GM12878 (cell line): ENCODE measurements around the gene SLC52A3.

ENCODE experiments used
- CREM ChIP-seq: IDR thresholded peaks from 2 replicates; pipeline ENCODE4 v1.6.1; 2014; ENCODE audit warnings: antibody characterized with exemption, low read depth
- EGR1 ChIP-seq, 2 experiments: IDR thresholded peaks; 1 replicate in 1 of 2; 2 replicates in 1 of 2; pipeline ENCODE4 v1.6.1; 2011 to 2012; ENCODE audit warnings: low read depth in 2 of 2, low read length in 2 of 2, borderline replicate concordance in 1 of 2, mild to moderate bottlenecking in 1 of 2, moderate library complexity in 1 of 2
- EP300 ChIP-seq, 2 experiments: fragments of 150-350 bp in 1 of 2; IDR thresholded peaks; 2 replicates each; pipeline ENCODE4 v1.6.1; 2011 to 2012; ENCODE audit warnings: low read depth in 2 of 2, low read length in 2 of 2, borderline replicate concordance in 1 of 2, improper control_type of control experiment in 1 of 2, inconsistent platforms in 1 of 2; ENCODE audit not compliant: control insufficient read depth in 1 of 2
- GABPA ChIP-seq: IDR thresholded peaks from 2 replicates; pipeline ENCODE4 v1.6.1; 2014; ENCODE audit warnings: antibody characterized with exemption, low read depth, mild to moderate bottlenecking, inconsistent platforms
- JUND ChIP-seq: IDR thresholded peaks from 2 replicates; pipeline ENCODE4 v1.6.1; 2012; ENCODE audit warnings: low read depth, mild to moderate bottlenecking, low read length, improper control_type of control experiment, moderate library complexity
- POLR2A ChIP-seq: IDR thresholded peaks from 2 replicates; pipeline ENCODE4 v1.6.1; 2011; ENCODE audit warnings: low read depth, mild to moderate bottlenecking, low read length
- RAD21 ChIP-seq: IDR thresholded peaks from 2 replicates; pipeline ENCODE4 v1.6.1; 2011; ENCODE audit warnings: mild to moderate bottlenecking, low read depth, low read length, moderate library complexity; ENCODE audit not compliant: insufficient read depth
- SREBF1 ChIP-seq: IDR thresholded peaks from 2 replicates; pipeline ENCODE4 v1.6.1; 2012; ENCODE audit warnings: mild to moderate bottlenecking, low read length
- SREBF2 ChIP-seq: IDR thresholded peaks from 2 replicates; pipeline ENCODE4 v1.6.1; 2012; ENCODE audit warnings: mild to moderate bottlenecking, low read length
- ZNF207 ChIP-seq: fragments of 450-650 bp; IDR thresholded peaks from 2 replicates; pipeline ENCODE4 v1.6.1; 2014; ENCODE audit warnings: antibody characterized with exemption, mild to moderate bottlenecking, borderline replicate concordance
- ZZZ3 ChIP-seq: IDR thresholded peaks from 2 replicates; pipeline ENCODE4 v1.6.1; 2011; ENCODE audit warnings: low read depth; ENCODE audit not compliant: control insufficient read depth, insufficient read length
- TF ChIP-seq, protein P1 (sequence below), 3 experiments: IDR thresholded peaks in 2 of 3; conservative IDR thresholded peaks in 1 of 3; 2 replicates each; pipeline ENCODE4 v1.5.1; 2011; ENCODE audit warnings: low read depth in 3 of 3, low read length in 3 of 3, mild to moderate bottlenecking in 3 of 3, control low read depth in 2 of 3, moderate library complexity in 2 of 3, inconsistent platforms in 1 of 3, mixed read lengths in 1 of 3; ENCODE audit not compliant: control insufficient read depth in 2 of 3, insufficient read depth in 1 of 3; ENCODE audit errors: extremely low read depth in 1 of 3

GRCh38 chr20:721876-722275 lies 46.4 kb downstream of the SLC52A3 start:
- TF ChIP-seq EP300 (IDR thresholded peaks at IDR 0.05; ENCODE audit: borderline replicate concordance in 1 of 2, control insufficient read depth in 1 of 2, low read depth in 2 of 2, low read length in 2 of 2), result no peak
- TF ChIP-seq CREM, result no peak
- TF ChIP-seq, protein P1, sequence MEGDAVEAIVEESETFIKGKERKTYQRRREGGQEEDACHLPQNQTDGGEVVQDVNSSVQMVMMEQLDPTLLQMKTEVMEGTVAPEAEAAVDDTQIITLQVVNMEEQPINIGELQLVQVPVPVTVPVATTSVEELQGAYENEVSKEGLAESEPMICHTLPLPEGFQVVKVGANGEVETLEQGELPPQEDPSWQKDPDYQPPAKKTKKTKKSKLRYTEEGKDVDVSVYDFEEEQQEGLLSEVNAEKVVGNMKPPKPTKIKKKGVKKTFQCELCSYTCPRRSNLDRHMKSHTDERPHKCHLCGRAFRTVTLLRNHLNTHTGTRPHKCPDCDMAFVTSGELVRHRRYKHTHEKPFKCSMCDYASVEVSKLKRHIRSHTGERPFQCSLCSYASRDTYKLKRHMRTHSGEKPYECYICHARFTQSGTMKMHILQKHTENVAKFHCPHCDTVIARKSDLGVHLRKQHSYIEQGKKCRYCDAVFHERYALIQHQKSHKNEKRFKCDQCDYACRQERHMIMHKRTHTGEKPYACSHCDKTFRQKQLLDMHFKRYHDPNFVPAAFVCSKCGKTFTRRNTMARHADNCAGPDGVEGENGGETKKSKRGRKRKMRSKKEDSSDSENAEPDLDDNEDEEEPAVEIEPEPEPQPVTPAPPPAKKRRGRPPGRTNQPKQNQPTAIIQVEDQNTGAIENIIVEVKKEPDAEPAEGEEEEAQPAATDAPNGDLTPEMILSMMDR (IDR thresholded peaks at IDR 0.05 in 2 of 3, conservative IDR thresholded peaks at IDR 0.05 in 1 of 3; ENCODE audit: control insufficient read depth in 2 of 3, extremely low read depth in 1 of 3, insufficient read depth in 1 of 3, low read depth in 3 of 3, low read length in 3 of 3), result no peak
- TF ChIP-seq GABPA, result no peak
- no peak for TF ChIP-seq SREBF1
- no peak for TF ChIP-seq POLR2A
- TF ChIP-seq RAD21, result no peak
- no peak for TF ChIP-seq SREBF2
- TF ChIP-seq EGR1 (IDR thresholded peaks at IDR 0.05; ENCODE audit: borderline replicate concordance in 1 of 2, low read depth in 2 of 2, low read length in 2 of 2), result no peak
- TF ChIP-seq JUND, result no peak
- no peak for TF ChIP-seq ZNF207
- no peak for TF ChIP-seq ZZZ3
